DND-41 (cell line): ENCODE data around the gene MCTP1.

Experiments
- EZH2 ChIP-seq: IDR thresholded peaks from 3 replicates; pipeline ENCODE4 v1.6.1; 2012; ENCODE audit warnings: borderline replicate concordance, low read depth, mild to moderate bottlenecking, moderate library complexity, low read length, inconsistent platforms; ENCODE audit not compliant: severe bottlenecking
- TF ChIP-seq, protein P1 (sequence below): IDR thresholded peaks from 2 replicates; pipeline ENCODE4 v1.5.1; 2012; ENCODE audit warnings: borderline replicate concordance, low read length, moderate library complexity, mild to moderate bottlenecking; ENCODE audit not compliant: poor library complexity, severe bottlenecking; ENCODE audit errors: extremely low read depth

DNA sequence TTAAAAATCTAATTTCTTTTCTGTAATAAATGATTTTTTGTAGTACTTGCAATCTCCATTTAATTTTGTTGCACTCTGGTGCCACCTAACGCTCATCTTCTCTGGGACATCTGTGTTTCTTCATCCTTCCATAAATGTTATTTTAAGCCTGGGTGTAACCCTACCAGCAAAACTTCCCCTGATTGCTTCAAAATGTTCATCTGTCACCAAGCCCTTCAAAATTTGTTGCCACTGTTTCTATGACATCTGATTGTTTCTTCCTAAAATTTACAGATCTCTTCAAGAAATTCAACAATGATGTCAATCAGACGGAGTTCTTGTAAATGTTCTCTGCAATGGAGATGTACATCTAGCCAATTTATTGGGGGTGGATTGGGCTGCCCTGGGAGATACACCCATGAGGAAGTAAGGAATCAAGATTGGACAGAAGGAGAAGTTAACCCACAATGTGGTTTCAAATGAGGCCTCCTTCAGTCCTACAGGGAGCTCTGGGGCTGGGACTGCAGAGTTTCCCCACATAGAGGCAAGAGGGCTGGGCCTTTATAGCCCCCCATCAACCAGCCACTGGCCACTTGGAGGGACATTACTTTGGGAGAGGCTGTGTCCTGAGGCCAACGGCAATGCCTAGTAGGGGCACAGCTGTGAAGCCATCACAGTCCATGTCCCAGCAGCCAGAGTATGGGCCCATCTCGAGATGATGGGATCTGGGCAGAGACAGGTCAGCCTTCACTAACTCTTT is 23.3 kb downstream of the MCTP1 start:
- TF ChIP-seq, protein P1, sequence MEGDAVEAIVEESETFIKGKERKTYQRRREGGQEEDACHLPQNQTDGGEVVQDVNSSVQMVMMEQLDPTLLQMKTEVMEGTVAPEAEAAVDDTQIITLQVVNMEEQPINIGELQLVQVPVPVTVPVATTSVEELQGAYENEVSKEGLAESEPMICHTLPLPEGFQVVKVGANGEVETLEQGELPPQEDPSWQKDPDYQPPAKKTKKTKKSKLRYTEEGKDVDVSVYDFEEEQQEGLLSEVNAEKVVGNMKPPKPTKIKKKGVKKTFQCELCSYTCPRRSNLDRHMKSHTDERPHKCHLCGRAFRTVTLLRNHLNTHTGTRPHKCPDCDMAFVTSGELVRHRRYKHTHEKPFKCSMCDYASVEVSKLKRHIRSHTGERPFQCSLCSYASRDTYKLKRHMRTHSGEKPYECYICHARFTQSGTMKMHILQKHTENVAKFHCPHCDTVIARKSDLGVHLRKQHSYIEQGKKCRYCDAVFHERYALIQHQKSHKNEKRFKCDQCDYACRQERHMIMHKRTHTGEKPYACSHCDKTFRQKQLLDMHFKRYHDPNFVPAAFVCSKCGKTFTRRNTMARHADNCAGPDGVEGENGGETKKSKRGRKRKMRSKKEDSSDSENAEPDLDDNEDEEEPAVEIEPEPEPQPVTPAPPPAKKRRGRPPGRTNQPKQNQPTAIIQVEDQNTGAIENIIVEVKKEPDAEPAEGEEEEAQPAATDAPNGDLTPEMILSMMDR: peak; percentile 72
- TF ChIP-seq EZH2: no peak
